Measurements from ENCODE around the gene TCERG1L.

DNA sequence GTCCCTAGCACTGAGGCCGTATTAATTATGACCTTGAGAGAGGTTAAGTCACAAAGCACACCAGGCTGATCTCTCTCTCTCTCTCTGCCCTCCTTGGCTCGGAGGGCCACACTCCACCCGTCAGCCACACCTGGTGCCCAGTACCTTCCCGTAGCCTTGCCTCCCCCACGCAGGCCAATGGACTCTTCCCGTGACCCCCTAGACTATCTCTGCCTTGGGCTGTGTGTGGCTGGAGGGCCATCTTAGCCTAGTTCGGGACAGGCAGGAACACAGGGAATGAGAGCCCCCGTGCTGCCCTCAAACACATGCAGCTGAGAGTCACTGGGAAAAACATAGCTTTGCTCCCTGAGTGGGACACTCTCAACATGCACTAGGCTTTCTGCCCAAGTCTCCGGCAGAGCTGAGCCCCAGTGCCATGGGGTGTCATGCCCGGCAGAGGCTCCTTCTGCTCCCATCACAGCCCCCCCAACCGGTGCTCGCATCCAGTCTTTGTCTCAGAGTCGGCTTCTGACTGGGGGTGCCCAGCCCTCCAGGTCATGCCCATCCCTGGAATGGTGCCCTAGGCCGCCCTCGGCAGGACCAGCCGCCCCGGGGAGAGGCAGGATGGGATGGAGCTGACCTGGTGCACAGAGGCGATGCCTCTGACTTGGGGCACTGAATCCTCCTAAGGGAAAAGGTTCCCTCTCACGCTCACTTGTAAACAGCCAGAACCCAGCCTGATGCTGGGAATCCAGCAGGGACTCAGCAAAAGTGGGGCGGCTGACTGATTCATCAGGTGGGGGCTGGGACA is 63.0 kb downstream of the TCERG1L start:
- TF ChIP-seq CTCF (IDR thresholded peaks at IDR 0.05): no peak
- TF ChIP-seq POLR2A (IDR thresholded peaks at IDR 0.05): no peak
- TF ChIP-seq EP300 (IDR thresholded peaks at IDR 0.05): no peak

Data from gastroesophageal sphincter (tissue), 3 donors.